Mammary epithelial cell (primary cell): Measurements from ENCODE around the gene BSN.

ENCODE experiments used
- CTCF ChIP-seq, 2 donors: IDR thresholded peaks in 1 of 2; conservative IDR thresholded peaks in 1 of 2; 2 replicates each; pipeline ENCODE4 v1.5.1; 2011 to 2012; ENCODE audit warnings: inconsistent platforms in 2 of 2, low read length in 2 of 2, mild to moderate bottlenecking in 2 of 2, control low read depth in 1 of 2, low read depth in 1 of 2; ENCODE audit not compliant: insufficient read depth in 1 of 2; ENCODE audit errors: extremely low read depth in 1 of 2
- EZH2 ChIP-seq: IDR thresholded peaks from 2 replicates; pipeline ENCODE4 v1.6.1; 2012; ENCODE audit warnings: low read length, inconsistent platforms, borderline replicate concordance

- no peak for TF ChIP-seq CTCF (conservative IDR thresholded peaks at IDR 0.05 in 1 of 2, IDR thresholded peaks at IDR 0.05 in 1 of 2; ENCODE audit: extremely low read depth in 1 of 2, insufficient read depth in 1 of 2, low read depth in 1 of 2, low read length in 2 of 2)
- TF ChIP-seq EZH2: no peak
These were observed 17.3 kb upstream of the BSN start for GRCh38 chr3:49536875-49537533.
